Epithelial cell of prostate (primary cell): ENCODE data around the gene BPNT1.
"Not testable (repeated sequence)": the region's sequence is repeated elsewhere in the genome, so short reads cannot be mapped to it uniquely, and the experiment has no call there.

Source experiments
- DNase-seq: peaks from one replicate; pipeline ENCODE4 v3.0.0-alpha.2; 2011; ENCODE audit warnings: low read depth, low spot score
- H3K27ac ChIP-seq: fragments of 450-650 bp; 2 replicates; pipeline ENCODE4 v1.5.1; 2017; ENCODE audit warnings: mild to moderate bottlenecking

The BPNT1 gene

GRCh38 chr1:220089650-220090556 is at the start of gene BPNT1:
TSS of gene BPNT1 (minus strand) at chr1:220089788. CDS start at chr1:220079846, 9,942 bp downstream.
- DNase-seq = peak; percentile 83
- peak within 1 kb of the TSS; percentile 59 for H3K27ac ChIP-seq

- no peak for DNase-seq
- no peak overlapping the region for H3K27ac ChIP-seq
These were observed 47.6 kb upstream of the BPNT1 start for GRCh38 chr1:220137019-220137786.

DNA sequence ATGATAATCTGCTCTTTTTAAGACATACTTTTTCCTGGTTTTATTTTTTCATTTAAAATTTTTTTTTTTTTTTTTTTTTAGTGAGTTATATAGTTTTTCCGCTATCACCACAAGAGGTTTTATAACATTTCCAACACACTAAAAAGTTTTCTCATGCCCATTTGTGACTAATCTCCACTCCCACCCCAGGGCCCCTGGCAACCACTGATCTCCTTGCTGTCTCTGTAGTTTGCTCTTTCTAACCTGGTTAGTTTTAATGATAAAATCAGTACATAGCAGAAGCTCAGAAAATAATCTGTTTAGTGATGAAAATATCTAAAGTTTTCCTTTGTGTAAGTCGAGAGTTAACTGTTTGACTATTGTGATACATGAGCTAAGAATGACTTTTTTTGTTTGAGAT is 46.2 kb upstream of the BPNT1 start:
- no peak overlapping the region for H3K27ac ChIP-seq
- no peak for DNase-seq

GRCh38 chr1:220129479-220130210 is 40.1 kb upstream of the BPNT1 start:
- H3K27ac ChIP-seq = no peak overlapping the region
- DNase-seq = no peak

- no peak for DNase-seq
These were observed 37.5 kb upstream of the BPNT1 start for GRCh38 chr1:220127076-220127475.

GRCh38 chr1:220124542-220124941 is 35.0 kb upstream of the BPNT1 start:
- no peak for DNase-seq
- H3K27ac ChIP-seq = no peak overlapping the region

More at GRCh38 chr1:220127076-220127475, 37.5 kb upstream of the BPNT1 start:
- no peak overlapping the region for H3K27ac ChIP-seq

GRCh38 chr1:220123889-220124288 is 34.3 kb upstream of the BPNT1 start:
- H3K27ac ChIP-seq = no peak overlapping the region
- no peak for DNase-seq

DNA sequence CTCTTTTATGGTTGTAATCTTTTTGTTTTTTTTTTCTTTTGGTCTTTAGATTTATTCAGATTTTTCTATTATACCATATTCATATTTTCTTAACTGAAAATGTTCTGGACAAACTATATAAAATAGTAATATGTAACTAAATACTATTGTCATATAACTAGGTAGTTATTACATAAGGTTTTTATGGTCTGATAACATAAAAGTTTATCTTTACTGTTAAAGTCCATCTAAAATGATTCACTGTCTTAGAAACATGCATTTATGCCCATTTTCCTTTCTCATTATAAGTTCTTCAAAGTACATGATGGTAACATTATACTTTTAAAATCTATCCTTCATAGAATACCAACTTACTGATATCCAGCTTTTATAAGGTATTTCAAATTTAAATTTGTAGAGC is 33.5 kb upstream of the BPNT1 start:
- no peak for DNase-seq
- no peak overlapping the region for H3K27ac ChIP-seq

DNA sequence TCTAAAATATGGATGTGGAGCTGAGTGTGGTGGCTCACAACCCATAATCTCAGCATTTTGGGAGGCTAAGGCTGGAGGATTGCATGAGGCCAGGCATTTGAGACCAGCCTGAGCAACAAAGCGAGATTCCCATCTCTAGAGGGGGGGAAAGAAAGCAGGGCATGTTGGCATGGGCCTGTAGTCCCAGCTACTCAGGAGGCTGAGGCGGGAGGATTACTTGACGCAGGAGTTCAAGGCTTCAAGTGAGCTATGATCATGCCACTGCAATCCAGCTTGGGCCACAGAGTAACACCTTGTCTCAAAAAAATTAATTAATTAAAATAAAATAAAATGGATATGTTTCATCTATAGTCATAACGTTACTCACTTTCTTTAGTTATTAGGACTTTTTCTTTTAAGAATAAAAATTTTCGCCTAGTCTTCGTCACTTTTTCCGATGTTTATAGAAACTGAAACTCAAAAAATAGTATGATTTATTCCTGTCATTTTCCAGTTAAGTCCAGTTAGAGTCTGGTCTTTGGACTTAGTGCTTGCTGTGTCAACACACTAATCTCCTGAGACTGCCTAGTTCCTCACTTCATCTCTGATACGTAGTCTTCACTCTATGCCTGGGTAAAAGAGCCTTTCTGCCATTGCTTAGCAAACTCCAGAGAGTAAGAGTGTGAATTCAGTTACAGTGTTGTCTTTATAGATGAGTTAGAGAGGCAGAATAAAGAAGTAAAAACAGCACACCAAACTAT is 32.4 kb upstream of the BPNT1 start:
- H3K27ac ChIP-seq = no peak overlapping the region
- DNase-seq = no peak

DNA sequence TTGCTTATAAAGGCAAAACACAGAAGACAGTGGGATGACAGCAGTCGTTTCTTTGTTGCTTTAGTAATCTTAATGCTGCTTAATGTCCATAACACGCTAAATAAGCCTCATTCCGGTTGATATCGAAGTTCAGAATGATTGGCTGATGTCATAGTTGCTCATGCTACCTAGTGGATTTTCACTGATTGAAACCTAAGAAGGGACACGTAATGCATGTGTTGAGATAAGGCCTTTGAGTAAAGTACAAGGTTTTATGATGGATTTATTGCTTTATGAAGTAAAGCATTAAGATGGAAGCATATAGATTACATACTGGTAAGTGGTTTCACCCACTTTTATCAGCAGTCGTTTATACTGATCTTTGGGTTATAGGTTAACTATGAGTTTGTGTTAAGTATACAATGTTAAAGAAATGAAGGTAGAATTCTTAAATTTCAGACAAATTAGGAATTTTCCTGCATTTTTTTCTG is 29.5 kb upstream of the BPNT1 start:
- no peak overlapping the region for H3K27ac ChIP-seq
- DNase-seq = no peak

DNA sequence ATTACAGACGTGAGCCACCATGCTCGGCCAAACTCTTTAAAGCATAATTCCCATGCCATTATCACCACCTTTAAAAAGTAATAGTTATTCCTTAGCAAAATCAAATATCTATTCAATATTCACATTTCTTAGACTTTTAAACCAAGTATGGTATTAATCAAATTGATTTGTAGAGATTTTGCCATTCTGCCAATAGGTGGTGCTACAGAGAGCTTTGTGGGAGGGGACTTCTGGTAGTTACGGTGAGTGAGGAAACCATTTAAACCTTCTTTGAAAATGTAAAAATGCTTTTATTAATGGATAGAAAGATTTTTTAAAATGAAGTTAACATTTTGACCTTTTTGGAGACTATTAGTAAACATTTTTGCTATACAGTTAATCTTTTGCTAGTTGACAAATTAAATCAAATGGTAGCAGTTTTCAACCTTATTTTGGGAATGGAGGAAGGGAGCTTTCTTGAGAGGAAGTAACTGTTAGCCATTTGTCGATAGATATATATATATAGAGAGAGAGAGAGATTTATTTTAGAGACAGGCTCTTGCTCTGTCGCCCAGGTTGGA is 23.6 kb upstream of the BPNT1 start:
- H3K27ac ChIP-seq = no peak overlapping the region
- no peak for DNase-seq

DNA sequence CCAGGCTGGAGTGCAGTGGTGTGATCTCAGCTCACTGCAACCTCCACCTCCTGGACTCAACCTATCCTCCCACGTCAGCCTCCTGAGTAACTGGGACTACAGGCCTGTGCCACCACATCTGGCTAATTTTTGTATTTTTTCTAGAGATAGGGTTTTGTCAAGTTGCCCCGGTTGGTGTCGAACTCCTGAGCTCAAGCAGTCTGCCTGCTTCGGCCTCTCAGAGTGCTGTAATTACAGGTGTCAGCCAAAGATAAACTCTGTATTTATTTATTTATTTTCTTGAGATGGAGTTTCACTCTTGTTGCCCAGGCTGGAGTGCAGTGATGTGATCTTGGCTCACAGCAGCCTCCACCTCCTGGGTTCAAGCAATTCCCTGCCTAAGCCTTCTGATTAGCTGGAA is 23.0 kb upstream of the BPNT1 start:
- DNase-seq, H3K27ac ChIP-seq: not testable (repeated sequence)

- not testable (repeated sequence) for H3K27ac ChIP-seq, DNase-seq
These were observed 20.9 kb upstream of the BPNT1 start for GRCh38 chr1:220110473-220110872.

GRCh38 chr1:220099826-220100225 is 10.2 kb upstream of the BPNT1 start:
- H3K27ac ChIP-seq = no peak overlapping the region
- no peak for DNase-seq

DNA sequence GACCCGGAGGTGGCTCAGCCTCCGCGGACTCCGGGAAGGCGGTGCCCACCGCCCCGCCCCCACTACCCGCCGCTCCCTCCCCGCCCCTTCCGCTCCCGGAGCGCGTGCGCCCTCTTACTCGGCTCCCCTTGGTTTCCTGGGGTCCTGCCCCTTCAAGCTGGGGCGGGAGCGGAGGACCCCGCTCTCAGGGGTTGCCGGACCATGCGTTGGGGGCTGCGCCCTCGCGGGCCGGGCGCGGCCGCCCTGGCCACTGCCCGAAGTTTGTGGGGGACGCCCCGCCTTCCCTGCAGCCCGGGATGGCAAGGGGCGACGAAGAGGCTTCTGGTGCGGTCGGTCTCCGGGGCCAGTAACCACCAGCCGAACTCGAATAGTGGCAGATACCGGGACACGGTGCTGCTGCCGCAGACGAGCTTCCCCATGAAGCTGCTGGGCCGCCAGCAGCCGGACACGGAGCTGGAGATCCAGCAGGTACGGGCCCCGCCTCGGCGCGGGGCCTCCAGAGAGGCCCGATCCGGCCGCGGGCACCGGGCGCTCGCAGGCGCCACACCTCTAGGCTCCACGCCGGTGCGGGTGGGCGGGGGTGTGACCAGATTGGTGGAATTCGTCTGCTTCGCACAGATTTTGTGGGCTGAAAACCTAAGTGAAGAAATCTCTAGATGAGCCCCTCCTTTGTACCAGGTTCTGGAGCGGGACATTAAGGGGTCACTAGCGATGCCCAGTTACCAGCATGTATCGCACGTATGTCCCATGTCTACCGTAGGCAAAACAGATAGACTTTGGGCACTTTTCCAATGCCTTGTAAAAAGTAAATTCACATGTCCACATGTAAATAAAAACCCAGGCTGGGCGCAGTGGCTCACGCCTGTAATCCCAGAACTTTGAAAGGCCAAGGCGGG is 4.7 kb upstream of the BPNT1 start, which contains the start of gene IARS2:
TSS of gene IARS2 (plus strand) at position 117 of the 896 bp plus-strand sequence. CDS start at position 202, 85 bp downstream.
- peak within 1 kb of the TSS; percentile 77 for H3K27ac ChIP-seq

DNA sequence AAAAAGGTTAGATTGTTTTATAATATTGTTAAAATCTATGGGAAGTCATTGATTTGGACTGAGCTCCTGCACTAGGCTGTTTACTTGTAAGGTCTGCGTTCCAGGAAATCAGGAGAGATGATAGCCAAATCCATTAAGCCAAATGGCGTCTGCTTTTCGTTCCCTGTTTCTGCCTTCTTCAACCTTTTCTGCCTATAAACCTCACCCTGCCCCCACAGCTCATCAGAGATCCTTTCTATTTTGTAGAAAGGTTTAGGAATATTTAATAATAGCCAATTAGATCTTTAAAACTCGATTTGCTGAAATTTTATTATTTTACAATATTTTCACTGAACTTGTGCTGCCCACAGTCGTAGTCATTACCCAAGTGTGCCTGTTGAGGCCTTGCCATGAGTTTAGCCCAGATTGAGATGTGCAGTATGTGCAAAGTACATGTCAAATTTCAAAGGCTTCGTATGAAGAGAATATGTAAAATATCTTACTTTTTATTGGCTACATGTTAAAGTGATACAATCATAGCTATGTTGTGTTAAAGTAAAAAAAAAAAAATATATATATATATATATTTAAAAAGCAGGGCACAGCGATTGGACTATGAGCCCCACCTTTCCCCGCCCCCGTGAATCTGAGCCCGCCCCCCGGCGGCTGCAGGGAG is 3.9 kb upstream of the BPNT1 start:
- DNase-seq = no peak
- H3K27ac ChIP-seq = peak overlapping the region; percentile 77

More for the DNA sequence above, 4.7 kb upstream of the BPNT1 start, which contains the start of gene IARS2:
- peak; percentile 34 for DNase-seq

GRCh38 chr1:220092694-220093093 is 3.1 kb upstream of the BPNT1 start:
- H3K27ac ChIP-seq = no peak overlapping the region
- no peak for DNase-seq

DNA sequence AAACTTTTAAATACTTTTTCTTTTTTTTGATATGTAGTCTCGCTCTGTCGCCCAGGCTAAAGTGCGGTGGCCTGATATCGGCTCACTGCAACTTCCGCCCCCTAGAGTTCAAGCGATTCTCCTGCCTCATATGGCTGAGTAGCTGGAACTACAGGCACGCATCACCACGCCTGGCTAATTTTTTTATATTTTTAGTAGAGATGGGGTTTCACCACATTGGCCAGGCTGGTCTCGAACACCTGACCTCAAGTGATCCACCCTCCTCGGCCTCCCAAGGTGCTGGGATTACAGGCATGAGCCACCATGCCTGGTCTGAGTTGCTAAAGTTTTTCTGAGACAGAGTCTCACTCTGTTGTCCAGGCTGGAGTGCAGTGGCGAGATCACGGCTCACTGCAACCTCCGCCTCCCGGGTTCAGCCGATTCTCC is 3.3 kb downstream of the BPNT1 start:
- DNase-seq, H3K27ac ChIP-seq: not testable (repeated sequence)
